Stimulated activated naive CD8-positive, alpha-beta T cell treated with anti-CD3 and anti-CD28 coated beads, Interleukin-15, Interleukin-2, amounts not matched to agents 100 ng/mL and 50 ng/mL, for 24 hours (primary cell): ENCODE measurements around the gene L3MBTL4.

Experiments
- H3K27ac Mint-ChIP-seq: one replicate; pipeline ENCODE4 v1.8.0; 2021; ENCODE audit warnings: mild to moderate bottlenecking, mixed read lengths
- H3K27me3 Mint-ChIP-seq: one replicate; pipeline ENCODE4 v1.8.0; 2021; ENCODE audit warnings: mixed read lengths
- H3K36me3 Mint-ChIP-seq: one replicate; pipeline ENCODE4 v1.8.0; 2021; ENCODE audit warnings: low read depth, mixed read lengths
- H3K4me1 Mint-ChIP-seq: one replicate; pipeline ENCODE4 v1.8.0; 2021; ENCODE audit warnings: low read depth, mixed read lengths
- H3K4me3 Mint-ChIP-seq: one replicate; pipeline ENCODE4 v1.8.0; 2021; ENCODE audit warnings: mild to moderate bottlenecking, mixed read lengths
- H3K9me3 Mint-ChIP-seq: one replicate; pipeline ENCODE4 v1.8.0; 2021; ENCODE audit warnings: mixed read lengths

The L3MBTL4 gene

GRCh38 chr18:6044319-6044718 lies 370.4 kb downstream of the L3MBTL4 start:
- no peaks in the 10 kb centered on the region for H3K36me3 Mint-ChIP-seq
- no peaks in the 10 kb centered on the region for H3K4me1 Mint-ChIP-seq
- no peak overlapping the region for H3K27ac Mint-ChIP-seq
- peaks cover 32% of the 10 kb centered on the region for H3K9me3 Mint-ChIP-seq
- no peaks in the 10 kb centered on the region for H3K27me3 Mint-ChIP-seq
- no peak overlapping the region for H3K4me3 Mint-ChIP-seq

GRCh38 chr18:6039055-6039454 lies 375.7 kb downstream of the L3MBTL4 start:
- no peak overlapping the region for H3K4me3 Mint-ChIP-seq
- peaks cover 30% of the 10 kb centered on the region for H3K9me3 Mint-ChIP-seq
- H3K36me3 Mint-ChIP-seq = no peaks in the 10 kb centered on the region
- no peak overlapping the region for H3K27ac Mint-ChIP-seq
- H3K27me3 Mint-ChIP-seq = no peaks in the 10 kb centered on the region
- H3K4me1 Mint-ChIP-seq = no peaks in the 10 kb centered on the region

GRCh38 chr18:6031442-6031841 lies 383.3 kb downstream of the L3MBTL4 start:
- Mint-ChIP-seq H3K4me3 (no peak overlapping the region), H3K4me1 (no peaks in the 10 kb centered on the region), H3K27me3 (no peaks in the 10 kb centered on the region), H3K9me3 (peaks cover 5% of the 10 kb centered on the region), H3K36me3 (no peaks in the 10 kb centered on the region), H3K27ac (no peak overlapping the region)

- Mint-ChIP-seq H3K4me3 (no peak overlapping the region), H3K36me3 (no peaks in the 10 kb centered on the region), H3K27me3 (no peaks in the 10 kb centered on the region), H3K4me1 (no peaks in the 10 kb centered on the region), H3K9me3 (peaks cover under 1% of the 10 kb centered on the region), H3K27ac (no peak overlapping the region)
Observed at GRCh38 chr18:6031002-6031401, 383.7 kb downstream of the L3MBTL4 start.

GRCh38 chr18:6024745-6025248 lies 389.9 kb downstream of the L3MBTL4 start:
- Mint-ChIP-seq H3K9me3 (no peaks in the 10 kb centered on the region), H3K27ac (no peak overlapping the region), H3K27me3 (no peaks in the 10 kb centered on the region), H3K4me1 (no peaks in the 10 kb centered on the region), H3K4me3 (no peak overlapping the region), H3K36me3 (no peaks in the 10 kb centered on the region)

GRCh38 chr18:6023551-6023950 lies 391.2 kb downstream of the L3MBTL4 start:
- Mint-ChIP-seq H3K9me3 (no peaks in the 10 kb centered on the region), H3K27ac (no peak overlapping the region), H3K4me3 (no peak overlapping the region), H3K27me3 (no peaks in the 10 kb centered on the region), H3K4me1 (no peaks in the 10 kb centered on the region), H3K36me3 (no peaks in the 10 kb centered on the region)

- no peaks in the 10 kb centered on the region for H3K27me3 Mint-ChIP-seq
- H3K27ac Mint-ChIP-seq = no peak overlapping the region
- H3K4me1 Mint-ChIP-seq = no peaks in the 10 kb centered on the region
- H3K4me3 Mint-ChIP-seq = no peak overlapping the region
- no peaks in the 10 kb centered on the region for H3K36me3 Mint-ChIP-seq
- H3K9me3 Mint-ChIP-seq = no peaks in the 10 kb centered on the region
Observed at GRCh38 chr18:6022845-6023244, 391.9 kb downstream of the L3MBTL4 start.

- Mint-ChIP-seq H3K4me3 (no peak overlapping the region), H3K9me3 (no peaks in the 10 kb centered on the region), H3K4me1 (no peaks in the 10 kb centered on the region), H3K27me3 (no peaks in the 10 kb centered on the region), H3K36me3 (no peaks in the 10 kb centered on the region), H3K27ac (no peak overlapping the region)
Observed at GRCh38 chr18:6022074-6022444, 392.7 kb downstream of the L3MBTL4 start.

- no peaks in the 10 kb centered on the region for H3K27me3 Mint-ChIP-seq
- no peak overlapping the region for H3K27ac Mint-ChIP-seq
- H3K9me3 Mint-ChIP-seq = no peaks in the 10 kb centered on the region
- no peak overlapping the region for H3K4me3 Mint-ChIP-seq
- H3K36me3 Mint-ChIP-seq = no peaks in the 10 kb centered on the region
- H3K4me1 Mint-ChIP-seq = no peaks in the 10 kb centered on the region
Observed at GRCh38 chr18:6021306-6022073, 393.2 kb downstream of the L3MBTL4 start.

GRCh38 chr18:6018671-6019070 lies 396.0 kb downstream of the L3MBTL4 start:
- H3K9me3 Mint-ChIP-seq = no peaks in the 10 kb centered on the region
- H3K27ac Mint-ChIP-seq = no peak overlapping the region
- H3K36me3 Mint-ChIP-seq = no peaks in the 10 kb centered on the region
- H3K4me1 Mint-ChIP-seq = no peaks in the 10 kb centered on the region
- H3K27me3 Mint-ChIP-seq = no peaks in the 10 kb centered on the region
- H3K4me3 Mint-ChIP-seq = no peak overlapping the region

- Mint-ChIP-seq H3K4me1 (no peaks in the 10 kb centered on the region), H3K9me3 (no peaks in the 10 kb centered on the region), H3K4me3 (no peak overlapping the region), H3K27ac (no peak overlapping the region), H3K36me3 (no peaks in the 10 kb centered on the region), H3K27me3 (no peaks in the 10 kb centered on the region)
Observed at GRCh38 chr18:6017171-6017570, 397.5 kb downstream of the L3MBTL4 start.

- H3K27ac Mint-ChIP-seq = no peak overlapping the region
- no peaks in the 10 kb centered on the region for H3K9me3 Mint-ChIP-seq
Observed at GRCh38 chr18:6015364-6015763, 399.3 kb downstream of the L3MBTL4 start.

GRCh38 chr18:6013171-6013810 lies 401.4 kb downstream of the L3MBTL4 start:
- Mint-ChIP-seq H3K4me3 (no peak overlapping the region), H3K4me1 (no peaks in the 10 kb centered on the region), H3K27ac (no peak overlapping the region), H3K36me3 (no peaks in the 10 kb centered on the region), H3K9me3 (no peaks in the 10 kb centered on the region), H3K27me3 (no peaks in the 10 kb centered on the region)

More at GRCh38 chr18:6015364-6015763, 399.3 kb downstream of the L3MBTL4 start:
- no peaks in the 10 kb centered on the region for H3K4me1 Mint-ChIP-seq
- no peaks in the 10 kb centered on the region for H3K27me3 Mint-ChIP-seq
- H3K4me3 Mint-ChIP-seq = no peak overlapping the region
- no peaks in the 10 kb centered on the region for H3K36me3 Mint-ChIP-seq

GRCh38 chr18:6010921-6011320 lies 403.8 kb downstream of the L3MBTL4 start:
- Mint-ChIP-seq H3K4me1 (no peaks in the 10 kb centered on the region), H3K27me3 (no peaks in the 10 kb centered on the region), H3K27ac (no peak overlapping the region)

GRCh38 chr18:6010284-6010683 lies 404.4 kb downstream of the L3MBTL4 start:
- Mint-ChIP-seq H3K4me3 (no peak overlapping the region), H3K4me1 (peaks cover 2% of the 10 kb centered on the region), H3K27ac (no peak overlapping the region), H3K27me3 (peaks cover 3% of the 10 kb centered on the region), H3K9me3 (peaks cover 3% of the 10 kb centered on the region), H3K36me3 (peaks cover 4% of the 10 kb centered on the region)

More at GRCh38 chr18:6010921-6011320, 403.8 kb downstream of the L3MBTL4 start:
- no peaks in the 10 kb centered on the region for H3K9me3 Mint-ChIP-seq
- no peaks in the 10 kb centered on the region for H3K36me3 Mint-ChIP-seq
- H3K4me3 Mint-ChIP-seq = no peak overlapping the region
